Measurements from ENCODE around the gene ENOX2. TPM values are rescaled to one million over a fixed set of nuclear protein-coding genes. Genes with fewer than 3 reads are reported as not detected.
A peak's percentile ranks its signal among the peaks of the same experiment; 100 is the strongest.
"Not testable (repeated sequence)": the region's sequence is repeated elsewhere in the genome, so short reads cannot be mapped to it uniquely, and the experiment has no call there.

The ENOX2 gene
- 23.2 and 27.2 TPM in 2 replicates for total RNA-seq (2014; rRNA removed; shearing (Covaris generic))

DNA sequence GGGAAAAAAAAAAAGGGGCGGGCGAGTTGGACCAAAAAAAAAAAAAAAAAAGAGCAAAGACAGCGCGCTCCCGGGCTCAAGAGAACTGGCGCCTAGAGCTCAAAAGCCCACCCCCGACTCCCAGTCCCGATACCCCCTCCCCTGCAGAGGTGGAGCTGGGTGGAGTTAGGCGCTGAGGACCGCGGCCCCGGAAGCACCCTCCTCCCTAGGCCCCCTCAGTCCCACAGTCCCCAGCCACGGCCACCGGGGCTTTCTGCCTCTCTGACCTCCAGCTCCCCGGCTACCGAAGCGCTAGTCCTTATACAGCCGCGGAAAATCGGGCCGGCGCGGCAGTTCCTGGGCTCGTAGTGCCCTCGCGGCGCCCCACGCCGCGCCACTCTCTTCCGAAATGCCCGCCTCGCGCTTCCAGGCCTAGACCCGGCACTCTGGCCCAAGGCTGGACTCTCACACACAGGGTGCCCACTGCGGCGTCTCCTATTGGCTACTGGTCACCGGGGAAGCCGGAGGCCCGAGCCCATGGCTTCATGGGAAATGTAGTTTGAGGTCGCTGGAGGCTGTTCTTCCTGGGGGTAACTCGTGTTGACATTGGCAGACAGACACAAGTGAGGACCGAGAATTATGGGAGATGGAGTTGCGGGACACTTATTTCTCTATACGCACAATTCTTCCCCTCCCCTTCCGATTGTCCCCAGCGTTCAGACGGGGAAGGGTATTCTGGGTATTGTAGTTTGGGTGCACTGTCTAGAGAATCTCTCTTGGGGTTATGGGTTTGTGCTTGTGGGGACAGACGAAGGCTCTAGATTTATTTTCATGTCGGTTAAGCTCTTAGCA, at the start of gene ENOX2:
Gene ENOX2 (minus strand): TSS at position 427 of the 831 bp plus-strand sequence. CDS start 199,993 bp downstream, outside the sequence.
- DNase-seq (ENCODE audit: low read depth), result peak; percentile 99

- DNase-seq (ENCODE audit: low read depth), result no peak
These were observed 49.4 kb upstream of the ENOX2 start for GRCh38 chrX:130952266-130953043.

- DNase-seq (ENCODE audit: low read depth), result no peak
These were observed 41.2 kb upstream of the ENOX2 start for GRCh38 chrX:130944230-130944629.

GRCh38 chrX:130937101-130937500, 34.1 kb upstream of the ENOX2 start:
- no peak for DNase-seq (ENCODE audit: low read depth)

- no peak for DNase-seq (ENCODE audit: low read depth)
These were observed 30.3 kb upstream of the ENOX2 start for GRCh38 chrX:130933358-130933757.

GRCh38 chrX:130920405-130920804, 17.4 kb upstream of the ENOX2 start:
- not testable (repeated sequence) for DNase-seq (ENCODE audit: low read depth)

GRCh38 chrX:130919676-130920075, 16.7 kb upstream of the ENOX2 start:
- DNase-seq (ENCODE audit: low read depth), result not testable (repeated sequence)

GRCh38 chrX:130918498-130918897, 15.5 kb upstream of the ENOX2 start:
- DNase-seq (ENCODE audit: low read depth), result not testable (repeated sequence)

GRCh38 chrX:130916636-130917422, 13.8 kb upstream of the ENOX2 start:
- DNase-seq (ENCODE audit: low read depth), result peak; percentile 56

DNA sequence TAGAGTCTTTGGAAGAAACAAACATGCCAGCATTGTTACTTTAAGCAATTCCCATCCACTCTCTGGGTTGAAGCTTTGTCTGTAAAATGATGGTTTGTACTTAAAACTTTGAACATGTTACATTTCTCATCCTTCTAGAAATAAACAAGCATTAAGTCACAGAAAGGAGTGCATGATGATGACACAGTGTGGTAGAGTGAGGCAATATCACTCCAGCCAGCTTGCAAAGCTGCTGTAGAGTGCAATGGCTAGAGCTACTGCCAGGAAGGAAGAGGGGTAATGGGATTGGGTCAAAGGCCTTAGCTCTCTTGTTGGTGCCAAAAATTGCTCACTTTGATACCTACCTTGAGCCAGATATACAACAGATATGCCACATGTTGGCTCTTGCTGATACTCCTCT, 12.3 kb upstream of the ENOX2 start:
- DNase-seq (ENCODE audit: low read depth), result peak; percentile 13

- peak; percentile 4 for DNase-seq (ENCODE audit: low read depth)
These were observed 6.6 kb upstream of the ENOX2 start for GRCh38 chrX:130909469-130910136.

- DNase-seq (ENCODE audit: low read depth), result no peak
These were observed 3.8 kb upstream of the ENOX2 start for GRCh38 chrX:130906776-130907175.

- no peak for DNase-seq (ENCODE audit: low read depth)
These were observed 595 bp downstream of the ENOX2 start for GRCh38 chrX:130902446-130902782.

- DNase-seq (ENCODE audit: low read depth), result no peak
These were observed 6.1 kb downstream of the ENOX2 start for GRCh38 chrX:130896802-130897501.

- no peak for DNase-seq (ENCODE audit: low read depth)
These were observed 7.0 kb downstream of the ENOX2 start for GRCh38 chrX:130896026-130896425.

GRCh38 chrX:130895299-130895698, 7.7 kb downstream of the ENOX2 start:
- DNase-seq (ENCODE audit: low read depth), result no peak

DNA sequence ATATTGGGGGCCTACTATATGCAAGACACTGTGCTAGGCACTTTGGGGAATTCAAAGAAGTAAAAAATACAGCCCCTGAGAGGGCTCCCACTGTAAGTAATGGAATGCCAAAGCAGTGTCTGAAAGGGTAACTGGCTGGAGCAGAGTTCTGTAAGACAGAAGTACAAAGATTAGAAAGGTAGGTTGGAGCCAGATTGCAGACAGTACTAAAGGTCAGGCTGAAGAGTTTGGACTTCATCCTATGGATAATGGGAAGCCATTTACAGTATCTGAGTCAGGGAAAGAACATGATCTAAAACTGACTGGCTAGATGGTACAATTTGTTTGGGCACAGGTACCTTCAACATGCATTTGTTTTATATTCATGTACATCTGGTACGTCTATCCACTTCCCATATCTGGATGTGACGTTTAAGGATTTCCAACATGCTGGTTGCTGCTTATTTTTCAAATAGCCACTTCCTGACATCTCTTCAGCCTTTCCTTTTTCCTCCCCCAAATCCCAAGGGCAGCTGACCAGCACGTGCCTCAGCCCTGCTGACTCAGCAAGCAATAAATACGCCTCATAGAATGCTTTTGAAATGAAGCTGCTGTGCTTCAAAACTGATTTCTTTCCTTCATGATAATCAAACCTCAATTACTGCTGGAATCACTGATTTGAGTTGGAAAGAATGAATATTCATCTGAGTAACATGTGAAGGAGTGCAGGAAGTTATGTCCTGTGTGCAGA, 9.5 kb downstream of the ENOX2 start:
- no peak for DNase-seq (ENCODE audit: low read depth)

DNA sequence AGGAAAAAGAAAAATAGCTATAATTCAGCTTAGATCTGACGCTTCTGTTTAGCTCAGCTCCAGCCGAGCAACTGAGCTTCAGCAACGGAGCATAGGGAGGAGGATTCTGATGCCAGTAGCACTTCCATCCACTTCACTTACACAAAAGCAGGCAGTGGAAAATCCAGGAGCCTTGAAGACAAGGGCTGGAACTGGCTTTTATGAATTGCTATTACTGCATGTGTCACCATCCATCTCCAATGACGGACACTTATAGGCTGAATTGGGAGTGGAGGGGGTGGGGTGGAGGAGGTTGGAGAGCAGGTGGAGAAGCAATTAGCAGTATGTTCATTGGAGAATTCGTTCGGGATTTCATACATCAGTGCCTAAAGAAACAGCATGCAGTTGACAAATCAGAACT, 15.6 kb downstream of the ENOX2 start:
- DNase-seq (ENCODE audit: low read depth), result no peak

DNA sequence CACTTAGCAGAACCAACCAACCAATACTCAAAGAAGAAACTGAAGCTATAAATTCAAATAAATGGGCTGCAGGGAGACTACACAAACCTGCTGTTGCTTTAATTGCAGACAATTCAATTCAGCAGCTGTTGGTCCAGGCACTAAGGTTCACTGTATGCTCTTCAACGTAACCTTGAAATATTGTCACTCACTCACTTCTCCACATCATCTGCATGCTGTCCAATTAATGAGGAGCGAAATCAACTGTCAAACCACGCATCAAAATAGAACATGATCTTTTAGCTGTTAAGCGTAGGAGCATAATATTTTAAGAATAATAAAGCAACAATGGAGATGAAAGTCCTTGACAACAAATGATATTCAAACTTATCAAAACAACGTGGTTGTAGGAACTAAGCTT, 17.0 kb downstream of the ENOX2 start:
- DNase-seq (ENCODE audit: low read depth), result no peak

GRCh38 chrX:130885508-130885907, 17.5 kb downstream of the ENOX2 start:
- DNase-seq (ENCODE audit: low read depth), result no peak

Measured in M059J (cell line).